ENCODE results near the gene EMX2. TPM values are rescaled to one million over a fixed set of nuclear protein-coding genes. Genes with fewer than 3 reads are reported as not detected.

The EMX2 gene
- total and polyA plus RNA-seq, 8 donors: 0.17 to 1.4 (median 0.33) TPM; not detected in 2

GRCh38 chr10:117530791-117531190 is 11.8 kb upstream of the EMX2 start:
- intact Hi-C loops (cut with DNase I): no loop called here
- Histone ChIP-seq H3K4me1 (peaks cover 7 to 14% of the 10 kb centered on the region in 2 donors), H3K27me3 (peaks cover 63 to 98% of the 10 kb centered on the region in 2 donors), H3K27ac (no peak overlapping the region), H3K4me3 (no peak overlapping the region), H3K9me3 (no peaks in the 10 kb centered on the region), H3K36me3 (no peaks in the 10 kb centered on the region)
- DNase-seq: no peak
- TF ChIP-seq CTCF (IDR thresholded peaks at IDR 0.05): no peak
- no peak for ATAC-seq

- DNase-seq: no peak
- no peaks in the 10 kb centered on the region for H3K9me3 ChIP-seq
- intact Hi-C loops (cut with DNase I): no loop called here
- H3K4me1 ChIP-seq: peaks cover 7 to 21% of the 10 kb centered on the region in 2 donors
- H3K27me3 ChIP-seq: peaks cover 70 to 100% of the 10 kb centered on the region in 2 donors
- H3K36me3 ChIP-seq: no peaks in the 10 kb centered on the region
- no peak overlapping the region for H3K4me3 ChIP-seq
- H3K27ac ChIP-seq: no peak overlapping the region
- TF ChIP-seq CTCF (IDR thresholded peaks at IDR 0.05): no peak
- no peak for ATAC-seq
These were observed 11.1 kb upstream of the EMX2 start for GRCh38 chr10:117531371-117532002.

- Histone ChIP-seq H3K9me3 (no peaks in the 10 kb centered on the region), H3K4me3 (no peak overlapping the region), H3K36me3 (no peaks in the 10 kb centered on the region), H3K4me1 (peaks cover 7 to 24% of the 10 kb centered on the region in 2 donors), H3K27ac (no peak overlapping the region), H3K27me3 (peaks cover 75 to 100% of the 10 kb centered on the region in 2 donors)
- ATAC-seq (no peak), DNase-seq (no peak)
- intact Hi-C loops (cut with DNase I): no loop called here
- no peak for TF ChIP-seq CTCF (IDR thresholded peaks at IDR 0.05)
These were observed 10.6 kb upstream of the EMX2 start for GRCh38 chr10:117532003-117532385.

- H3K4me3 ChIP-seq: no peak overlapping the region
- no peak for ATAC-seq
- no peak overlapping the region for H3K27ac ChIP-seq
- DNase-seq: no peak
- H3K9me3 ChIP-seq: no peaks in the 10 kb centered on the region
- TF ChIP-seq CTCF (IDR thresholded peaks at IDR 0.05): no peak
- no peaks in the 10 kb centered on the region for H3K36me3 ChIP-seq
- intact Hi-C loops (cut with DNase I): no loop called here
- H3K27me3 ChIP-seq: peaks cover 81 to 100% of the 10 kb centered on the region in 2 donors
- peaks cover 7 to 30% of the 10 kb centered on the region in 2 donors for H3K4me1 ChIP-seq
These were observed 10.0 kb upstream of the EMX2 start for GRCh38 chr10:117532451-117533107.

- Histone ChIP-seq H3K27ac (no peak overlapping the region), H3K4me3 (no peak overlapping the region), H3K36me3 (no peaks in the 10 kb centered on the region), H3K9me3 (no peaks in the 10 kb centered on the region), H3K4me1 (peaks cover 7 to 34% of the 10 kb centered on the region in 2 donors), H3K27me3 (peaks cover 92 to 100% of the 10 kb centered on the region in 2 donors)
- intact Hi-C loops (cut with DNase I): no loop called here
- DNase-seq (no peak), ATAC-seq (no peak)
- TF ChIP-seq CTCF (IDR thresholded peaks at IDR 0.05): no peak
These were observed 8.9 kb upstream of the EMX2 start for GRCh38 chr10:117533507-117534281.
